GM18951 (cell line): ENCODE data around the gene CDR2L.
"Not testable (repeated sequence)": the region's sequence is repeated elsewhere in the genome, so short reads cannot be mapped to it uniquely, and the experiment has no call there.

Experiments
- POLR2A ChIP-seq: IDR thresholded peaks from 4 replicates; pipeline ENCODE4 v1.6.1; 2011; ENCODE audit warnings: mild to moderate bottlenecking; ENCODE audit not compliant: insufficient read length, insufficient read depth; ENCODE audit errors: extremely low read depth
- in situ Hi-C: fragments of 300-500 bp; cut with MboI; formaldehyde crosslinking; loops from one replicate; pipeline ENCODE4 v1.12.0; 2022; ENCODE audit warnings: low sequenced_read_pairs, mixed read lengths, inconsistent platforms; ENCODE audit not compliant: unreplicated experiment

Gene CDR2L

GRCh38 chr17:74964988-74965622 is 22.3 kb upstream of the CDR2L start:
- TF ChIP-seq POLR2A = no peak
- in situ Hi-C loops = no loop called here

GRCh38 chr17:74968361-74968780 is 19.1 kb upstream of the CDR2L start:
- in situ Hi-C loops = no loop called here
- TF ChIP-seq POLR2A = no peak

GRCh38 chr17:74969501-74969900 is 17.9 kb upstream of the CDR2L start:
- in situ Hi-C loops = not testable (repeated sequence)

- TF ChIP-seq POLR2A = no peak
- in situ Hi-C loops = no loop called here
Measured at GRCh38 chr17:74970395-74970794, 17.0 kb upstream of the CDR2L start.

GRCh38 chr17:74971069-74971841 is 16.2 kb upstream of the CDR2L start:
- no peak for TF ChIP-seq POLR2A

GRCh38 chr17:74971842-74972106 is 15.7 kb upstream of the CDR2L start:
- no peak for TF ChIP-seq POLR2A
- in situ Hi-C loops = no loop called here

More at GRCh38 chr17:74971069-74971841, 16.2 kb upstream of the CDR2L start:
- in situ Hi-C loops = no loop called here

GRCh38 chr17:74972107-74972972 is 15.1 kb upstream of the CDR2L start, which contains the start of gene HID1:
TSS of gene HID1 (minus strand) at chr17:74972759. CDS start at chr17:74972656, 103 bp downstream.
- in situ Hi-C loops = no loop called here
- no peak for TF ChIP-seq POLR2A

- TF ChIP-seq POLR2A = no peak
- in situ Hi-C loops = no loop called here
Measured at GRCh38 chr17:74972973-74973328, 14.5 kb upstream of the CDR2L start.

GRCh38 chr17:74975943-74976342 is 11.5 kb upstream of the CDR2L start:
- in situ Hi-C loops = no loop called here
- TF ChIP-seq POLR2A = no peak

GRCh38 chr17:74977802-74978201 is 9.6 kb upstream of the CDR2L start:
- TF ChIP-seq POLR2A = no peak
- in situ Hi-C loops = no loop called here

GRCh38 chr17:74978240-74978639 is 9.2 kb upstream of the CDR2L start:
- no peak for TF ChIP-seq POLR2A
- in situ Hi-C loops = no loop called here

- TF ChIP-seq POLR2A = no peak
- in situ Hi-C loops = no loop called here
Measured at GRCh38 chr17:74979408-74980146, 7.9 kb upstream of the CDR2L start.
